Small intestine (tissue), 7 donors: ENCODE data around the gene UBE3C. TPM values are rescaled to one million over a fixed set of nuclear protein-coding genes. Genes with fewer than 3 reads are reported as not detected.
"Not testable (repeated sequence)": the region's sequence is repeated elsewhere in the genome, so short reads cannot be mapped to it uniquely, and the experiment has no call there.

Experiments used
- DNase-seq, 2 donors: peaks; one replicate each; pipeline versions ENCODE4 v3.0.0 to v3.0.0-alpha.2; 2013
- FAIRE-seq: peaks from 2 replicates; lab custom pipeline; 2012; peaks lifted over from hg19 to GRCh38; lab: Jason Lieb, UNC
- H3K27ac ChIP-seq, 3 donors: one replicate each; pipeline ENCODE4 v1.5.1; 2013; ENCODE audit warnings: low read length in 2 of 3, mild to moderate bottlenecking in 2 of 3, control low read depth in 1 of 3, inconsistent platforms in 1 of 3, low read depth in 1 of 3, moderate library complexity in 1 of 3
- H3K27me3 ChIP-seq, 3 donors: one replicate each; pipeline ENCODE4 v1.6.1; 2013; ENCODE audit warnings: low read length in 3 of 3, inconsistent platforms in 1 of 3; ENCODE audit not compliant: control insufficient read depth in 3 of 3, insufficient read depth in 3 of 3
- H3K36me3 ChIP-seq, 3 donors: one replicate each; pipeline ENCODE4 v1.6.1; 2013; ENCODE audit warnings: low read length in 3 of 3, inconsistent platforms in 1 of 3, low read depth in 1 of 3, mild to moderate bottlenecking in 1 of 3, moderate library complexity in 1 of 3; ENCODE audit not compliant: control insufficient read depth in 3 of 3, insufficient read depth in 2 of 3
- H3K4me1 ChIP-seq, 3 donors: one replicate each; pipeline ENCODE4 v1.6.1; 2013; ENCODE audit warnings: low read length in 2 of 3, inconsistent platforms in 1 of 3, low read depth in 1 of 3, mild to moderate bottlenecking in 1 of 3, moderate library complexity in 1 of 3; ENCODE audit not compliant: control insufficient read depth in 3 of 3, insufficient read depth in 2 of 3
- H3K4me3 ChIP-seq, 3 donors: one replicate each; pipeline ENCODE4 v1.5.1; 2013; ENCODE audit warnings: low read length in 3 of 3, control low read depth in 1 of 3, inconsistent platforms in 1 of 3, low read depth in 1 of 3, mild to moderate bottlenecking in 1 of 3, moderate library complexity in 1 of 3
- H3K9me3 ChIP-seq, 2 donors: one replicate each; pipeline ENCODE4 v1.6.1; 2013; ENCODE audit warnings: low read depth in 1 of 2, low read length in 1 of 2; ENCODE audit not compliant: control insufficient read depth in 2 of 2, insufficient read depth in 1 of 2
- WGBS, 3 donors: extraction: QIAGEN DNeasy Blood & Tissue Kit; methylation state at CpG; one replicate each; pipeline ENCODE4 v1.1.7; 2013; 5-methylcytosine and 5-hydroxymethylcytosine counted together
- polyA plus RNA-seq, 4 donors: library from polyadenylated mRNA; stranded (reverse) in 3 of 4; unstranded in 1 of 4; fragments of 200-250 nt in 3 of 4; fragments of 120-200 nt in 1 of 4; gene quantifications; one replicate each; pipeline versions ENCODE4 v1.2.1 to v1.2.3, GENCODE V29; 2013
- donor health status: healthy with polysubstance abuse.
- donor health status: control.
- donor health status: control.
- donor health status: Bipolar disorder and iron deficiency.
- donor health status: healthy.

The UBE3C gene
- polyA plus RNA-seq, 4 donors = 22.2 to 47.6 (median 26.8) TPM

- no peak for FAIRE-seq
- Histone ChIP-seq H3K4me1 (no peaks in the 10 kb centered on the region), H3K9me3 (no peaks in the 10 kb centered on the region), H3K27me3 (no peaks in the 10 kb centered on the region), H3K27ac (no peak overlapping the region), H3K36me3 (peaks cover 5 to 36% (median 20%) of the 10 kb centered on the region in 3 donors), H3K4me3 (no peak overlapping the region)
- WGBS, 3 donors = 38 to 44% (median 40%) methylated on average over 9 of the region's 9 CpGs
- DNase-seq = peak; percentile 65 to 68
Measured at GRCh38 chr7:157250605-157251228, 112.0 kb downstream of the UBE3C start.

- FAIRE-seq, H3K27me3 ChIP-seq, H3K9me3 ChIP-seq, H3K27ac ChIP-seq, DNase-seq, H3K4me3 ChIP-seq, H3K4me1 ChIP-seq: not testable (repeated sequence)
- 93 to 94% (median 93%) methylated on average over 6 of the region's 6 CpGs for WGBS, 3 donors
- peaks cover 5 to 43% (median 23%) of the 10 kb centered on the region in 3 donors for H3K36me3 ChIP-seq
Measured at GRCh38 chr7:157251817-157252216, 113.1 kb downstream of the UBE3C start.

DNA sequence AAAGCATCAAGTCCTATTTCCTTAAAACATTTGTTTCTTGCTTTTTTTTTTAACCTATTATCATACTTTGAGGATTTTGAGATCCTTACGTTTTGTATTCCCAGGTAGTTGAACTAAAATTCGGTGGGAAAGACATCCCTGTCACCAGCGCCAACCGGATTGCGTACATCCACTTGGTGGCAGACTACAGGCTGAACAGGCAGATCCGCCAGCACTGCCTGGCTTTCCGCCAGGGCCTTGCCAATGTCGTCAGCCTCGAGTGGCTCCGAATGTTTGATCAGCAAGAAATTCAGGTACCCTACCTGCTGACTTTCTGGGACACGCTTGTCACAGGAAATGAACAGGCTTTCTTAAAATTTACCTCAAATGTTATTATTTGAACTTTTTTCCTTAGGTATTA is 115.1 kb downstream of the UBE3C start:
- no peaks in the 10 kb centered on the region for H3K9me3 ChIP-seq
- no peak overlapping the region for H3K4me3 ChIP-seq
- no peak for DNase-seq
- FAIRE-seq = no peak
- 77 to 85% (median 85%) methylated on average over 11 of the region's 11 CpGs for WGBS, 3 donors
- H3K27ac ChIP-seq = no peak overlapping the region
- peaks cover 7 to 42% (median 22%) of the 10 kb centered on the region in 3 donors for H3K36me3 ChIP-seq
- H3K4me1 ChIP-seq = no peaks in the 10 kb centered on the region
- no peaks in the 10 kb centered on the region for H3K27me3 ChIP-seq

- 87 to 91% (median 90%) methylated on average over 18 of the region's 18 CpGs for WGBS, 3 donors
- peaks cover 7 to 47% (median 25%) of the 10 kb centered on the region in 3 donors for H3K36me3 ChIP-seq
- not testable (repeated sequence) for DNase-seq, FAIRE-seq, H3K27me3 ChIP-seq, H3K4me1 ChIP-seq, H3K9me3 ChIP-seq, H3K27ac ChIP-seq, H3K4me3 ChIP-seq
Measured at GRCh38 chr7:157254781-157255180, 116.1 kb downstream of the UBE3C start.

DNA sequence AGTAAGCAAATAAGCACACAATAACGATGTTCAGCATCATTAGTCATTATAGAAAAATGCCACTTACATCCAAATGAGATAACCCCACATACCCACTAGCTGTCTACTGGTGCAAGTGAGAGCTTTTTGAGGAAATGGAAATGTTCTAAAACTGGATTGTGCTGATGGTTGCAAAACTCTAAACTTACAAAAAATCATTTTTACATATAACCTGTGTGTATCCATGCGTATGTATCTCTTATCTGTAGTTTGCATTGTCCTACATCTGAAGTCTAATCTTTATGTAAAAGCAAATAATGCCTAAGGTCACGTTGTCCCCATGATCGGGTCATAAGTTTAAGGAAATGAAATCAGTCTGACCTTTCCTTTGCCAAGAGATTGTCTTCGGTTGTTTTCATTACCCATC is 116.5 kb downstream of the UBE3C start:
- DNase-seq (no peak), FAIRE-seq (no peak)
- H3K9me3 ChIP-seq = no peaks in the 10 kb centered on the region
- H3K27ac ChIP-seq = no peak overlapping the region
- no peaks in the 10 kb centered on the region for H3K4me1 ChIP-seq
- 32 to 56% (median 44%) methylated on average over 5 of the region's 5 CpGs for WGBS, 3 donors
- H3K27me3 ChIP-seq = no peaks in the 10 kb centered on the region
- no peak overlapping the region for H3K4me3 ChIP-seq
- H3K36me3 ChIP-seq = peaks cover 7 to 46% (median 25%) of the 10 kb centered on the region in 3 donors

GRCh38 chr7:157263156-157263555 is 124.4 kb downstream of the UBE3C start:
- Histone ChIP-seq H3K27me3 (no peaks in the 10 kb centered on the region), H3K36me3 (peaks cover 10 to 60% (median 13%) of the 10 kb centered on the region in 3 donors), H3K4me3 (no peak overlapping the region), H3K27ac (no peak overlapping the region), H3K4me1 (no peaks in the 10 kb centered on the region), H3K9me3 (no peaks in the 10 kb centered on the region)
- 96 to 97% (median 97%) methylated on average over 23 of the region's 23 CpGs for WGBS, 3 donors
- FAIRE-seq = no peak
- no peak for DNase-seq

DNA sequence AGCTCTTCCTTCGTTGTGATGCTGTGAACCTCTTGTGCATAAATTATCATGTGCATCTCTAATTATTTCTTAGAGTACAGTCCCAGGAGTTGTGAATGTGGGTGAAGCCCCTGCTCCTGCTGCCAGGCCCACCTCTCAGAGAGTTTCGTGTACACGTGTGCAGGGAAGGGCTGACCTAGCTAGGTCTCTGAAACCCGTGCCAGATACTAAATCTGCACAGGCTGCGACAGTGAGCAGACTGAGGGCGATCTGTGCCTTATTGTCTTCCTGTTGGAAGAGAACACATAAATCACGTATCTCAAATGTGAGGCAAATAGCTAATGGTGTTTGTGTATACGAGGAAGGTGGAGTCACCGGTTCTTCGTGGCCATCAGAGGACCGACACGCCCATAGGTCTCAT is 126.3 kb downstream of the UBE3C start:
- FAIRE-seq (no peak), DNase-seq (no peak)
- peaks cover 13 to 59% (median 16%) of the 10 kb centered on the region in 3 donors for H3K36me3 ChIP-seq
- H3K27ac ChIP-seq = no peak overlapping the region
- H3K27me3 ChIP-seq = no peaks in the 10 kb centered on the region
- no peaks in the 10 kb centered on the region for H3K4me1 ChIP-seq
- no peaks in the 10 kb centered on the region for H3K9me3 ChIP-seq
- WGBS, 3 donors = 93 to 95% (median 95%) methylated on average over 12 of the region's 12 CpGs
- H3K4me3 ChIP-seq = no peak overlapping the region

DNA sequence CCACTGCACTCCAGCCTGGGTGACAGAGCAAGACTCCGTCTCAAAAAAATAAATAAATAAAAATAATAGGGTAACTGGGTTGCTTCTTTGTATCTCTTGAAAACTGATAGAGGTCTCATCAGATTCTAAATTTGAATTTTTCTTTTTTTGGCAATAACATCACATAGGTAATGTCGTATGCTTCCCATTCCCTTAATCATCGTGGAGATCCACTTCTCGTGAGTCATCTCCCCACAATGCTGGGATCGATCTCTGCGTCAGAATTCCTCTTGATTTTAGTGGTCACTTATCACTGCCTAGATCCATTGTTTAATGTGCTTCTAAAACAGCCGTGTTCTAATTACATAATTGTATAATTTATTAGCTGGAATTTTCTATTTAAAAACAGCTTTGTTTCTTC is 127.5 kb downstream of the UBE3C start:
- Histone ChIP-seq H3K4me1 (no peaks in the 10 kb centered on the region), H3K36me3 (peaks cover 13 to 60% (median 15%) of the 10 kb centered on the region in 3 donors), H3K9me3 (no peaks in the 10 kb centered on the region), H3K27ac (no peak overlapping the region), H3K27me3 (no peaks in the 10 kb centered on the region), H3K4me3 (no peak overlapping the region)
- FAIRE-seq (no peak), DNase-seq (no peak)
- 92 to 96% (median 92%) methylated on average over 7 of the region's 7 CpGs for WGBS, 3 donors

DNA sequence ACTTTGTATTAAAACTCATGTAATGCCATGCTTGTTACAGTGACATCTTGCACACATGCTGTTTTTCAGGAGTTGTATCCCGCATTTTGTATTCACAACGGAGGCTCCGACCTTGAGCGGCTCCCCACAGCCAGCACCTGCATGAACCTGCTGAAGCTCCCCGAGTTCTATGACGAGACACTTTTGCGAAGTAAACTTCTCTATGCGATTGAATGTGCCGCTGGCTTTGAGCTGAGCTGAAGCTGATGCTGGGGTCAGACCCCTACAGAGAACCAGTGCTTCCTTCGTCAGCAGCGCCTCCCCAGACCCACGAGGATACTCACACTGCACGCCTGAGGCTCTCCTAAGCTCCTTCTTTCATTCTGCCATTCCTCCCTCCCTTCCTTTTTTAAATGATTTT is 128.8 kb downstream of the UBE3C start:
- FAIRE-seq (no peak), DNase-seq (no peak)
- H3K9me3 ChIP-seq = no peaks in the 10 kb centered on the region
- H3K36me3 ChIP-seq = peaks cover 13 to 65% (median 15%) of the 10 kb centered on the region in 3 donors
- WGBS, 3 donors = 92 to 93% (median 93%) methylated on average over 13 of the region's 13 CpGs
- no peaks in the 10 kb centered on the region for H3K4me1 ChIP-seq
- H3K4me3 ChIP-seq = no peak overlapping the region
- H3K27ac ChIP-seq = no peak overlapping the region
- H3K27me3 ChIP-seq = no peaks in the 10 kb centered on the region
